Ascending aorta (tissue), 2 donors: Measurements from ENCODE around the gene PRPF19. TPM values are rescaled to one million over a fixed set of nuclear protein-coding genes. Genes with fewer than 3 reads are reported as not detected.

Experiments
- DNase-seq, 2 donors: peaks; one replicate each; pipeline ENCODE4 v3.0.0-alpha.2; 2019; ENCODE audit warnings: low spot score in 2 of 2
- H3K27ac ChIP-seq, 2 donors: fragments of 200-600 bp; sonication (generic); one replicate each; pipeline ENCODE4 v1.5.1; 2016 to 2017; ENCODE audit warnings: mild to moderate bottlenecking in 1 of 2
- H3K27me3 ChIP-seq: fragments of 200-600 bp; sonication (generic); one replicate; pipeline ENCODE4 v1.5.1; 2017
- H3K36me3 ChIP-seq, 2 donors: fragments of 200-600 bp; sonication (generic); one replicate each; pipeline ENCODE4 v1.5.1; 2016
- H3K4me1 ChIP-seq, 2 donors: fragments of 200-600 bp; sonication (generic); one replicate each; pipeline ENCODE4 v1.5.1; 2016 to 2017; ENCODE audit warnings: mild to moderate bottlenecking in 1 of 2
- H3K4me3 ChIP-seq, 2 donors: fragments of 200-600 bp; sonication (generic); one replicate each; pipeline ENCODE4 v1.5.1; 2016 to 2017; ENCODE audit warnings: mild to moderate bottlenecking in 1 of 2
- H3K9me3 ChIP-seq, 2 donors: fragments of 200-600 bp; sonication (generic); one replicate each; pipeline ENCODE4 v1.5.1; 2016
- CTCF ChIP-seq, 3 experiments: fragments of 200-600 bp in 2 of 3; fragments of 450-650 bp in 1 of 3; sonication (generic) in 2 of 3; IDR thresholded peaks; one replicate each; pipeline ENCODE4 v1.5.1; 2016 to 2019; ENCODE audit warnings: antibody characterized with exemption in 3 of 3, mild to moderate bottlenecking in 1 of 3, moderate library complexity in 1 of 3
- intact Hi-C: fragments of 100-400 bp; cut with DNase I; formaldehyde crosslinking; loops from one replicate; pipeline ENCODE4 v1.15.1; 2023
- total RNA-seq: library from RNA; depleted of rRNA; stranded (reverse); fragments of >200 nt; gene quantifications from one replicate; pipeline ENCODE4 v1.1.0, GENCODE V29; 2016

Gene PRPF19
- total RNA-seq, 1 donor from 2014 or later: 61.6 TPM

GRCh38 chr11:60845338-60845737, 61.0 kb downstream of the PRPF19 start:
- Histone ChIP-seq H3K4me3 (no peak overlapping the region), H3K36me3 (peaks cover 17 to 28% of the 10 kb centered on the region in 2 donors), H3K27ac (no peak overlapping the region), H3K4me1 (peaks cover 19 to 24% of the 10 kb centered on the region in 2 donors), H3K27me3 (no peaks in the 10 kb centered on the region), H3K9me3 (no peaks in the 10 kb centered on the region)
- TF ChIP-seq CTCF (IDR thresholded peaks at IDR 0.05): no peak
- intact Hi-C loops: no loop called here
- no peak for DNase-seq

DNA sequence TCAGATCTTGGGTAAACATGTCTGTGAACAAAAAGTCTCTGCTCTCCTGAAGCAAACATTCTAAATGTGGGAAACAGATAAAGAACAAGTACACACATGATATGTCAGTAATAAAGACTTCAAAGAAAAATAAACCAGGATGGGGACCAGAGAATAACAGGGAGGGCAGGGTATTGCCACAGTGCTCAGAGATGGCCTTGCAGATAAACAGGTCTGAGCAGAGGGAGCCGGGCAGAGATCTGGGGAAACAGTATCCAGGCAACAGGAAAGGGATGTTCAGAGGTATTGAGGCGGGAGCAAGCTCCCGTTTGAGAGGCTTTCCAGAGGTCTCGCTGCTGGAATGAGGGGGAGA, 61.5 kb downstream of the PRPF19 start:
- Histone ChIP-seq H3K4me1 (peaks cover 19 to 24% of the 10 kb centered on the region in 2 donors), H3K36me3 (peaks cover 12 to 23% of the 10 kb centered on the region in 2 donors), H3K27ac (no peak overlapping the region), H3K27me3 (no peaks in the 10 kb centered on the region), H3K4me3 (no peak overlapping the region), H3K9me3 (no peaks in the 10 kb centered on the region)
- no peak for DNase-seq
- TF ChIP-seq CTCF (IDR thresholded peaks at IDR 0.05): no peak
- intact Hi-C loops: loop anchor here (5.0 kb wide), 1 partner anchor 317 kb away; the partner anchor contains the start of gene VPS37C

DNA sequence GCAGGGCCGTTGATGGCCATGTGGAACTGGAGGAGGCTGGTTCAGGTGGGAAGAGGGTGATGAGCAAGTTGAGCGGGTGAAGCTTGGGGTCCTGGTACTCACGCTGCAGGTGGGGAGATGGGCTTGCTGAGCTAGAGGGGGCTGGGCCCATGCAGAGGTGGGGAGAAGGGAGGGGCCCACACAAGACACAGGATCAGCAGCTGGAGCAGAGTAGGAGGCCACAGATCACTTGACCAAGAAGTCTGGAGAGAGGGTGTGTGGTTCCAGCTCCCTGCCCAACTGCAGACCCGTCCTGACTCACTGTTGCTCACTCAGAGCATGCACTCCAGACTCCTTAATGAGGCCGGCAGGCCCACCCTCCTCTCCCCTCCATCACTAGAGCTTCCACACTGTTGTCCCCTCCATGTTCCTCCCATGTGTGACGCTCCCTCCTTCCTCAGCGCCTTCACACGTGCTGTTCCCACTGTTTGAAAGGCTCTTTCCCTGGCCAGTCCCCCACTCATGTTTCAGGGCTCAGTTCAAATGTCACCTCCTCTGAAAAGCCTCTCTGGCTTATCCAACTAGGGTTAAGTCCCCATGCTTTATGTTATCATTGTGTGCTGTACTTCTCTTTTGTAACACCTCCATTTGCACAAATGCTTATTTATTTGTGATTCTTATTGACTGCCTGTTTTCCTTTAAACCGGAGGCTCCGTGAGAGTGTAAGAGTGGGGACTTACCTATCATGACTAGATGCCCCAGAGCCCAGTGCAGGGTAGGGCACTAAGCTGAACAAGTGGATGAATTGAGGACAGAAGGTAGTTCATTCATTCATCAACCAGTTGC, 62.1 kb downstream of the PRPF19 start:
- intact Hi-C loops: loop anchor here (5.0 kb wide), 1 partner anchor 318 kb away; the partner anchor contains the start of gene VPS37C
- peaks cover 19 to 24% of the 10 kb centered on the region in 2 donors for H3K4me1 ChIP-seq
- no peaks in the 10 kb centered on the region for H3K9me3 ChIP-seq
- H3K36me3 ChIP-seq: peaks cover 6 to 17% of the 10 kb centered on the region in 2 donors
- H3K4me3 ChIP-seq: peak overlapping the region in 1 of 2 donors; percentile 94
- no peak overlapping the region for H3K27ac ChIP-seq
- no peak for DNase-seq
- H3K27me3 ChIP-seq: no peaks in the 10 kb centered on the region
- no peak for TF ChIP-seq CTCF (IDR thresholded peaks at IDR 0.05)

- H3K4me3 ChIP-seq: peak overlapping the region; percentile 76 to 94
- no peaks in the 10 kb centered on the region for H3K27me3 ChIP-seq
- H3K4me1 ChIP-seq: peaks cover 19 to 24% of the 10 kb centered on the region in 2 donors
- no peaks in the 10 kb centered on the region for H3K9me3 ChIP-seq
- H3K27ac ChIP-seq: peak overlapping the region; percentile 66 to 73
- no peak for DNase-seq
- intact Hi-C loops: loop anchor here (5.0 kb wide), 1 partner anchor 319 kb away; the partner anchor contains the start of gene VPS37C
- no peak for TF ChIP-seq CTCF (IDR thresholded peaks at IDR 0.05)
- peaks cover 0 to 4% of the 10 kb centered on the region in 2 donors for H3K36me3 ChIP-seq
These were observed 63.5 kb downstream of the PRPF19 start for GRCh38 chr11:60842668-60843600.

GRCh38 chr11:60841797-60842667, 64.4 kb downstream of the PRPF19 start, which contains the start of gene CCDC86:
Gene CCDC86, plus strand, starts transcription at chr11:60842113. Its CDS starts 12 bp downstream, at chr11:60842125.
- Histone ChIP-seq H3K27ac (peak within 1 kb of the TSS; percentile 66 to 73), H3K27me3 (no peaks in the 10 kb centered on the region), H3K4me3 (peak within 1 kb of the TSS; percentile 76 to 94), H3K9me3 (no peaks in the 10 kb centered on the region), H3K36me3 (no peaks in the 10 kb centered on the region), H3K4me1 (peaks cover 19 to 24% of the 10 kb centered on the region in 2 donors)
- no peak for TF ChIP-seq CTCF (IDR thresholded peaks at IDR 0.05)
- peak; percentile 90 to 98 for DNase-seq
- intact Hi-C loops: loop anchor here (1.0 to 5.0 kb wide), 3 partner anchors 64 to 320 kb away; partner anchors contain the start of genes PRPF19 and VPS37C
